Measurements from ENCODE around the gene WWOX. TPM values are rescaled to one million over a fixed set of nuclear protein-coding genes. Genes with fewer than 3 reads are reported as not detected.

WWOX gene
- polyA plus RNA-seq, 1 donor from 2014 or later, result 25.6 TPM

GRCh38 chr16:78269256-78269655 lies 169.8 kb downstream of the WWOX start:
- Histone ChIP-seq H3K79me2 (replicated peaks; ENCODE audit: insufficient read depth, low read length) (no peaks in the 10 kb centered on the region), H3K27me3 (ENCODE audit: insufficient read depth, low read depth, low read length) (no peaks in the 10 kb centered on the region), H2AFZ (ENCODE audit: low read depth, low read length) (no peak overlapping the region), H3K9me3 (ENCODE audit: low read length) (no peaks in the 10 kb centered on the region), H3K9me2 (ENCODE audit: insufficient read depth, low read length) (no peaks in the 10 kb centered on the region), H3K27ac (ENCODE audit: low read length) (no peak overlapping the region), H3K4me3 (ENCODE audit: low read length) (no peak overlapping the region), H3K9ac (ENCODE audit: low read length) (no peak overlapping the region), H3F3A (ENCODE audit: insufficient read depth, low read length, poor library complexity, severe bottlenecking) (no peaks in the 10 kb centered on the region), H4K20me1 (ENCODE audit: insufficient read depth) (no peaks in the 10 kb centered on the region), H3K4me2 (ENCODE audit: low read length) (no peak overlapping the region), H3K36me3 (ENCODE audit: insufficient read depth, low read length) (no peaks in the 10 kb centered on the region)
- TF ChIP-seq POLR2AphosphoS5 (IDR thresholded peaks at IDR 0.05) (no peak), EP300 (conservative IDR thresholded peaks at IDR 0.05; ENCODE audit: poor library complexity, severe bottlenecking) (no peak), MXI1 (conservative IDR thresholded peaks at IDR 0.05; ENCODE audit: poor library complexity, severe bottlenecking) (no peak), TAF1 (IDR thresholded peaks at IDR 0.05; ENCODE audit: low read depth) (no peak), RAD21 (conservative IDR thresholded peaks at IDR 0.05) (no peak), REST (IDR thresholded peaks at IDR 0.05; ENCODE audit: borderline replicate concordance) (no peak), EZH2 (IDR thresholded peaks at IDR 0.05; ENCODE audit: borderline replicate concordance, insufficient read depth, low read length, poor library complexity, severe bottlenecking) (no peak)

- no peaks in the 10 kb centered on the region for H3K9me3 ChIP-seq (ENCODE audit: low read length)
- no peaks in the 10 kb centered on the region for H4K20me1 ChIP-seq (ENCODE audit: insufficient read depth)
- no peak overlapping the region for H2AFZ ChIP-seq (ENCODE audit: low read depth, low read length)
- no peaks in the 10 kb centered on the region for H3K79me2 ChIP-seq (replicated peaks; ENCODE audit: insufficient read depth, low read length)
- no peak for TF ChIP-seq SMC3 (conservative IDR thresholded peaks at IDR 0.05; ENCODE audit: poor library complexity)
- H3F3A ChIP-seq (ENCODE audit: insufficient read depth, low read length, poor library complexity, severe bottlenecking), result no peaks in the 10 kb centered on the region
- no peak overlapping the region for H3K4me2 ChIP-seq (ENCODE audit: low read length)
- no peak overlapping the region for H3K27ac ChIP-seq (ENCODE audit: low read length)
- H3K9me2 ChIP-seq (ENCODE audit: insufficient read depth, low read length), result no peaks in the 10 kb centered on the region
- H3K27me3 ChIP-seq (ENCODE audit: insufficient read depth, low read depth, low read length), result no peaks in the 10 kb centered on the region
- H3K9ac ChIP-seq (ENCODE audit: low read length), result no peak overlapping the region
- H3K36me3 ChIP-seq (ENCODE audit: insufficient read depth, low read length), result no peaks in the 10 kb centered on the region
- H3K4me3 ChIP-seq (ENCODE audit: low read length), result no peak overlapping the region
These were observed 172.5 kb downstream of the WWOX start for GRCh38 chr16:78271981-78272380.

GRCh38 chr16:78274771-78275170 lies 175.3 kb downstream of the WWOX start:
- no peak overlapping the region for H3K27ac ChIP-seq (ENCODE audit: low read length)

More at GRCh38 chr16:78274771-78275170, 175.3 kb downstream of the WWOX start:
- H2AFZ ChIP-seq (ENCODE audit: low read depth, low read length), result no peak overlapping the region
- no peaks in the 10 kb centered on the region for H3K9me2 ChIP-seq (ENCODE audit: insufficient read depth, low read length)
- no peaks in the 10 kb centered on the region for H4K20me1 ChIP-seq (ENCODE audit: insufficient read depth)
- no peaks in the 10 kb centered on the region for H3K9me3 ChIP-seq (ENCODE audit: low read length)
- H3K79me2 ChIP-seq (replicated peaks; ENCODE audit: insufficient read depth, low read length), result no peaks in the 10 kb centered on the region
- H3K36me3 ChIP-seq (ENCODE audit: insufficient read depth, low read length), result no peaks in the 10 kb centered on the region
- H3K4me2 ChIP-seq (ENCODE audit: low read length), result no peak overlapping the region
- no peaks in the 10 kb centered on the region for H3K27me3 ChIP-seq (ENCODE audit: insufficient read depth, low read depth, low read length)
- H3K4me3 ChIP-seq (ENCODE audit: low read length), result no peak overlapping the region
- H3F3A ChIP-seq (ENCODE audit: insufficient read depth, low read length, poor library complexity, severe bottlenecking), result no peaks in the 10 kb centered on the region
- no peak for TF ChIP-seq CTCF (IDR thresholded peaks at IDR 0.05; ENCODE audit: poor library complexity, severe bottlenecking)
- no peak for TF ChIP-seq TAF1 (IDR thresholded peaks at IDR 0.05; ENCODE audit: low read depth)
- no peak for TF ChIP-seq EZH2 (IDR thresholded peaks at IDR 0.05; ENCODE audit: borderline replicate concordance, insufficient read depth, low read length, poor library complexity, severe bottlenecking)
- TF ChIP-seq SMC3 (conservative IDR thresholded peaks at IDR 0.05; ENCODE audit: poor library complexity), result no peak
- no peak for TF ChIP-seq POLR2AphosphoS5 (IDR thresholded peaks at IDR 0.05)
- no peak for TF ChIP-seq EP300 (conservative IDR thresholded peaks at IDR 0.05; ENCODE audit: poor library complexity, severe bottlenecking)
- no peak for TF ChIP-seq REST (IDR thresholded peaks at IDR 0.05; ENCODE audit: borderline replicate concordance)
- TF ChIP-seq RAD21 (conservative IDR thresholded peaks at IDR 0.05), result no peak
- TF ChIP-seq MXI1 (conservative IDR thresholded peaks at IDR 0.05; ENCODE audit: poor library complexity, severe bottlenecking), result no peak
- H3K9ac ChIP-seq (ENCODE audit: low read length), result no peak overlapping the region

All from neural cell (in vitro differentiated cells).